CD4-positive, alpha-beta memory T cell (primary cell): ENCODE data around the gene KLRD1. TPM values are rescaled to one million over a fixed set of nuclear protein-coding genes. Genes with fewer than 3 reads are reported as not detected.
"Not testable (repeated sequence)": the region's sequence is repeated elsewhere in the genome, so short reads cannot be mapped to it uniquely, and the experiment has no call there.

Experiments
- CTCF ChIA-PET: fragments of 350-600 bp; sonication (Branson Sonifier 250); formaldehyde crosslinking; loops from one replicate; lab custom pipeline; 2021; ENCODE audit warnings: inconsistent platforms; ENCODE audit not compliant: partially characterized antibody; lab: Charles Lee
- POLR2A ChIA-PET: fragments of 350-600 bp; sonication (Branson Sonifier 250); formaldehyde crosslinking; loops from one replicate; lab custom pipeline; 2021; ENCODE audit not compliant: partially characterized antibody; lab: Charles Lee
- DNase-seq, 5 donors: peaks; one replicate each; pipeline versions ENCODE4 v3.0.0 to v3.0.0-alpha.2; 2020 to 2022; ENCODE audit warnings: mixed read lengths in 1 of 5
- H3K27ac ChIP-seq: one replicate; pipeline ENCODE4 v1.7.0; 2013; ENCODE audit warnings: low read depth, low read length
- H3K27me3 ChIP-seq: 2 replicates; pipeline ENCODE4 v1.7.0; 2013; ENCODE audit warnings: mild to moderate bottlenecking, low read length, moderate library complexity; ENCODE audit not compliant: insufficient read depth
- H3K36me3 ChIP-seq: 2 replicates; pipeline ENCODE4 v1.7.0; 2013; ENCODE audit warnings: mild to moderate bottlenecking, low read length, moderate library complexity; ENCODE audit not compliant: insufficient read depth
- H3K4me1 ChIP-seq: 2 replicates; pipeline ENCODE4 v1.7.0; 2013; ENCODE audit warnings: mild to moderate bottlenecking, low read length, moderate library complexity; ENCODE audit not compliant: insufficient read depth
- H3K4me3 ChIP-seq, 2 donors: one replicate each; pipeline ENCODE4 v1.7.0; 2013; ENCODE audit warnings: low read length in 2 of 2, mild to moderate bottlenecking in 1 of 2
- H3K9me3 ChIP-seq, 2 donors: one replicate each; pipeline ENCODE4 v1.7.0; 2013; ENCODE audit warnings: low read length in 2 of 2, control low read depth in 1 of 2; ENCODE audit not compliant: control insufficient read depth in 1 of 2
- H3K27ac Mint-ChIP-seq, 7 donors: one replicate each; pipeline ENCODE4 v1.8.0; 2020 to 2021; ENCODE audit warnings: mixed read lengths in 7 of 7, mild to moderate bottlenecking in 6 of 7, inconsistent platforms in 3 of 7, moderate library complexity in 3 of 7
- H3K27me3 Mint-ChIP-seq, 2 donors: one replicate each; pipeline ENCODE4 v1.8.0; 2020 to 2021; ENCODE audit warnings: mixed read lengths in 2 of 2
- H3K36me3 Mint-ChIP-seq, 2 donors: one replicate each; pipeline ENCODE4 v1.8.0; 2020 to 2021; ENCODE audit warnings: mixed read lengths in 2 of 2, inconsistent platforms in 1 of 2, mild to moderate bottlenecking in 1 of 2
- H3K4me1 Mint-ChIP-seq, 4 donors: one replicate each; pipeline ENCODE4 v1.8.0; 2020 to 2021; ENCODE audit warnings: mixed read lengths in 4 of 4, mild to moderate bottlenecking in 1 of 4
- H3K4me3 Mint-ChIP-seq, 8 donors: one replicate each; pipeline ENCODE4 v1.8.0; 2020 to 2021; ENCODE audit warnings: mixed read lengths in 8 of 8, mild to moderate bottlenecking in 7 of 8, moderate library complexity in 6 of 8, inconsistent platforms in 3 of 8
- H3K9me3 Mint-ChIP-seq, 8 donors: one replicate each; pipeline ENCODE4 v1.8.0; 2020 to 2021; ENCODE audit warnings: mixed read lengths in 8 of 8, mild to moderate bottlenecking in 5 of 8, inconsistent platforms in 3 of 8, moderate library complexity in 1 of 8
- intact Hi-C: fragments of 100-400 bp; cut with micrococcal nuclease; formaldehyde crosslinking; loops from one replicate; pipeline ENCODE4 v1.15.1; 2023
- polyA plus RNA-seq, 2 donors: library from polyadenylated mRNA; unstranded; fragments of 300-500 nt; fragmentation: Illumina TruSeq; gene quantifications; one replicate each; pipeline ENCODE4 v1.2.3, GENCODE V29; 2021
- total RNA-seq, 2 experiments: library from RNA; stranded (reverse); gene quantifications; one replicate each; pipeline ENCODE4 v1.2.3, GENCODE V29; 2021

KLRD1 gene
- total and polyA plus RNA-seq, 4 experiments from 2014 or later, result 0.50 to 2.6 (median 0.71) TPM

DNA sequence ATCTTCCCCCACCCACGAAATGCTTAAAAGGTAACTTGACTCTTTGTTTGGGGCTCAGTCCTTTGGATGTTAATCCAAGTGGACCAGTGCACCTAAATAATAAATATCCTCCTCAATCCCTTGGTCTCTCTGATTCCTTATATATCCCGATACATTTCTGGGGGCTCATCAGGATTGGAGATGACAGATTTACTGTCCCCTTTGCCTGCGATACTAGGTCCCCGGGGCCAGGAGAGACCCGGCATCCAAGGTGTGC, 55.9 kb downstream of the KLRD1 start:
- Histone ChIP-seq H3K27me3 (no peaks in the 10 kb centered on the region), H3K4me1 (peaks cover 16% of the 10 kb centered on the region), H3K36me3 (no peaks in the 10 kb centered on the region), H3K4me3 (no peak overlapping the region), H3K27ac (no peak overlapping the region), H3K9me3 (no peaks in the 10 kb centered on the region)
- H3K27me3 Mint-ChIP-seq, result peaks cover 0 to 4% of the 10 kb centered on the region in 2 donors
- no peak overlapping the region for H3K27ac Mint-ChIP-seq
- peaks cover 0 to 5% (median 0%) of the 10 kb centered on the region in 8 donors for H3K9me3 Mint-ChIP-seq
- POLR2A ChIA-PET, result interaction anchor here (1.5 to 3.2 kb wide), 3 partner anchors 150 to 1182 kb away, joined by 3 to 16 read pairs (median 12); partner anchors contain the start of genes GABARAPL1 and MAGOHB
- no peaks in the 10 kb centered on the region for H3K36me3 Mint-ChIP-seq
- H3K4me1 Mint-ChIP-seq, result peaks cover 1 to 7% (median 5%) of the 10 kb centered on the region in 4 donors
- no peak for DNase-seq
- CTCF ChIA-PET, result no interaction called here
- intact Hi-C loops, result no loop called here
- no peak overlapping the region for H3K4me3 Mint-ChIP-seq

DNA sequence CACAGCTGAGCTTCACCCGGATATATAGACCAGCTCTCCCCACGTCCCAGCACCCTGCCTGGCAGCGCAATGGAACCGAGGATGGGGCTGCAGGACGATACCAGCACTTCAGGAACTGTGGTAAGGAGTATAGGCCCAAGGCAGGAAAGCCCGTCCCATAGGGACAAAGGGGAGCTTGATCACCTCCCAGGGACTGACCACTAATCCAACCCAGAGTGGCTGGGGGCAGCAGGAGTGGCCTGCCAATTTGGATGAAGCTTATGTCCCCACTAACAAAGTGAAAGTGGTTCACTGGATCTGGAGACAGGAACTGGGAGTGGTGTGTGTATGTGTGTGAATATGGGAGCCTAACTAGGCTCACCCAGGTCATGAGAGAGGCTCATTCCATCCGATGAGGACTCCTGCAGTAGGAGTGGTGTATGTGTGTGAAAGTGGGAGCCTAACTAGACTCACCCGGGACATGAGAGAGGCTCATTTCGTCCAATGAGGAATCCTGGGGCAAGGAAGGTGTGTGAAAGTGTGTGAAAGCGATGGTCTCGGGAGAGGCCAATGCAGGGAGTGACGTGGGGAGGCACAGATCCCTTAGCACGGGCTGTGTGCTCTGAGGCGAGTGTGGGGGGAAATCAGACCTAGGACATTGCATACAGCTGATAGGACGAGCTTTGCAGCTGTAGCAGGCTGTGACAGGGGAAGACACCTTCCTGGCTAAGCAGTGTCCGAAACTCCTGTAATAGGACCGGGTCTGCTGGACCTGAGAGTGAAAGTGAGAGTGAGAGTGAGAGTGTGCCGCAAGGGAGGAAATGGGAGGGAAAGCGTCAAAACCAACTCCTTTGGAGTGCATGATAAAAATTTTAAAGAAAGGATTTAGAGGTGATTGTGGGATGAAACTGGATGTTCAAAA, 56.5 kb downstream of the KLRD1 start:
- POLR2A ChIA-PET, result interaction anchor here (1.0 to 3.2 kb wide), 7 partner anchors 11 to 1182 kb away, joined by 3 to 16 read pairs (median 3); partner anchors contain the start of genes GABARAPL1, MAGOHB and SMIM10L1
- intact Hi-C loops, result loop anchor here (2.0 kb wide), 1 partner anchor 151 kb away; the partner anchor contains the start of gene GABARAPL1

DNA sequence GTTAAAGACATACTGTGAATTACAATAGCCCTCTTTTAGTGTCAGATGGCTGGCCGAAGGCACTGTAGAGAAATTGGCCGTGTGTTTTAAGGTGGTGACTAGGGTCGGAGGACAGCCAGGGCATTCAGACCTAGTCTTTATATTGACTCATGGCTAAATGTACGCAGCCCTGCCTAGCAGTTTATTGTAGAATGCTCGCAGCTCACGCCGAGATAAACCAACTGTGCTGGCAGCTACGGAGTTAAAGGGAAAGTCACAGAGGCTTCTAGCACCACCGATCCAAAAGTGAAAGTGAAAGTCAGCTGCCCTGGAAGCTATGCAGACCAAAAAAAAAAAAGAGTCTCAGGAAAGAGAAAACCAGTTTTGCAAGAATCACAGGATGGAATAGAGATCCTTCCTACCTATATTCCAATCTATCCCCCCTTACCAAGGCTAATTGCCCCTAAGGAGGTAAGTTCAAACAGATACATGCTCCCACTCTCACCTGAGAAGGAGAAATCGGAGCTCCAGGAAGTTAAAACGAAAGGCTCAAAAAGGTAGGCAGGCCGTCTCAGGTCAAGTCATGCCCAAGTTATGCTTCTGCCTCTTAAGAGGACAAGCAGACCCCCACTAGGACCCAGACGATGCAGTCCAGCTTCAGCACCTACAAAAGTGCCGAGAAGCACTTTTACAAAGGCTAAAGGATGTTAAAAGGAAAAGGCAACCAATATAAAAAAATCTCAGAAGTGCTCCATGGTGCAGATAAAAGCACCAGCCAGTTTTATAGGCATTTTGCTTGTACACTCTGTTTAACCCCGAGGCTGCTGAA, 57.3 kb downstream of the KLRD1 start:
- H3K36me3 ChIP-seq, result no peaks in the 10 kb centered on the region
- no peak overlapping the region for H3K4me3 Mint-ChIP-seq
- H3K4me1 ChIP-seq, result peaks cover 16% of the 10 kb centered on the region
- no peaks in the 10 kb centered on the region for H3K9me3 ChIP-seq
- H3K4me3 ChIP-seq, result peak overlapping the region; percentile 77 to 95
- H3K4me1 Mint-ChIP-seq, result peaks cover 1 to 7% (median 5%) of the 10 kb centered on the region in 4 donors
- CTCF ChIA-PET, result interaction anchor here (1.4 to 2.3 kb wide), 4 partner anchors 150 to 385 kb away, joined by 3 to 7 read pairs (median 4); partner anchors contain the start of gene GABARAPL1
- no peaks in the 10 kb centered on the region for H3K27me3 ChIP-seq
- intact Hi-C loops, result loop anchor here (1.0 to 2.0 kb wide), 2 partner anchors 152 to 248 kb away; partner anchors contain the start of genes GABARAPL1 and MAGOHB
- no peak overlapping the region for H3K27ac Mint-ChIP-seq
- peak overlapping the region; percentile 49 for H3K27ac ChIP-seq
- peaks cover 2 to 4% of the 10 kb centered on the region in 2 donors for H3K27me3 Mint-ChIP-seq
- H3K9me3 Mint-ChIP-seq, result peaks cover 0 to 5% (median 0%) of the 10 kb centered on the region in 8 donors
- peak; percentile 71 to 81 (median 76) for DNase-seq
- no peaks in the 10 kb centered on the region for H3K36me3 Mint-ChIP-seq
- POLR2A ChIA-PET, result interaction anchor here (0.8 to 3.2 kb wide), 9 partner anchors 11 to 1181 kb away, joined by 3 to 16 read pairs (median 3); partner anchors contain the start of genes GABARAPL1, MAGOHB and SMIM10L1

More for the DNA sequence above, 56.5 kb downstream of the KLRD1 start:
- peaks cover 1 to 7% (median 5%) of the 10 kb centered on the region in 4 donors for H3K4me1 Mint-ChIP-seq
- DNase-seq, result peak; percentile 12 to 43 (median 32)
- H3K36me3 Mint-ChIP-seq, result no peaks in the 10 kb centered on the region
- Histone ChIP-seq H3K4me1 (peaks cover 16% of the 10 kb centered on the region), H3K27ac (peak overlapping the region; percentile 49), H3K27me3 (no peaks in the 10 kb centered on the region), H3K9me3 (no peaks in the 10 kb centered on the region), H3K4me3 (peak overlapping the region; percentile 77 to 95), H3K36me3 (no peaks in the 10 kb centered on the region)
- no peak overlapping the region for H3K27ac Mint-ChIP-seq
- no peak overlapping the region for H3K4me3 Mint-ChIP-seq
- peaks cover 0 to 4% of the 10 kb centered on the region in 2 donors for H3K27me3 Mint-ChIP-seq
- H3K9me3 Mint-ChIP-seq, result peaks cover 0 to 5% (median 0%) of the 10 kb centered on the region in 8 donors
- CTCF ChIA-PET, result interaction anchor here (1.5 to 2.3 kb wide), 2 partner anchors 150 to 211 kb away, joined by 4 to 7 read pairs; no protein-coding TSS in a partner anchor

DNA sequence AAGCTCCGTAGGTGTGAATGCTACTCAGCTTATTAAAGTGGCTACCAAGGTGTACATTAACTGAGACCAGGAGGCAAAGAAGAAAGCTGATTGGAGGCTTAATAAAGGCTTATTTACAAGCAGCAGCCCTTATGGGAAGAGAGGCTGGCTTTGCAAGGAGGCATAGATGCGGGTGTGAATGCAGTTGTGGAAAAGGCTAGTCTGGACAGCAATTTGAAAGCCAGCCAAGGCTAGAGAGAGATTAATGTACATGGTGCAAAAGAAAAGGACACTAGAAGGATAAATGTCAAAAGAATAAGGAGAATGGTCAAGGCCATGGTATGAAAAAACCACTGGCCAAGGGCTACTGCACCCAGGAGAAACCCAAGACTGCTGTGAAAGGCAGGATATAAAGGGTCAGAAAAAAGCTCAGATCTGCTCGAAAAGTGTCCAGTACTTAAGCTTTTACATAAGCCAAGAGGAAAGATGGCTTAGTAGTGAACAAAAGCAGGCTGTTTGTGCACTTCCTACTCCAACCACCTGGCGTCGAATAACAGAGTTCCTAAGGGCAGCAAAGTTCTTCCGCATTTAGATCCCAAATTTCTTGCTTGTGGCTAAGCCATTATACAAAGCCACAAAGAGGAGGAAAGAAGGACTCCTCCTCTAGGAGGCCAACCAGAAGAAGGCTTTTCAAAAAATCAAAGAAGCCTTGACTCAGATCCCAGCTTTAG, 58.2 kb downstream of the KLRD1 start:
- Histone ChIP-seq H3K4me3 (peak overlapping the region; percentile 77 to 95), H3K27me3 (no peaks in the 10 kb centered on the region), H3K36me3 (no peaks in the 10 kb centered on the region), H3K27ac (peak overlapping the region; percentile 49), H3K9me3 (no peaks in the 10 kb centered on the region), H3K4me1 (peaks cover 16% of the 10 kb centered on the region)
- no peak for DNase-seq
- peaks cover 2 to 4% of the 10 kb centered on the region in 2 donors for H3K27me3 Mint-ChIP-seq
- peaks cover 0 to 5% (median 0%) of the 10 kb centered on the region in 8 donors for H3K9me3 Mint-ChIP-seq
- peaks cover 0 to 6% (median 4%) of the 10 kb centered on the region in 4 donors for H3K4me1 Mint-ChIP-seq
- no peaks in the 10 kb centered on the region for H3K36me3 Mint-ChIP-seq
- H3K4me3 Mint-ChIP-seq, result no peak overlapping the region
- no peak overlapping the region for H3K27ac Mint-ChIP-seq
- intact Hi-C loops, result loop anchor here (1.0 to 2.0 kb wide), 2 partner anchors 153 to 247 kb away; partner anchors contain the start of genes GABARAPL1 and MAGOHB
- CTCF ChIA-PET, result interaction anchor here (1.2 to 2.3 kb wide), 6 partner anchors 130 to 384 kb away, joined by 3 to 7 read pairs (median 4); partner anchors contain the start of gene GABARAPL1
- POLR2A ChIA-PET, result interaction anchor here (0.8 to 3.2 kb wide), 8 partner anchors 10 to 805 kb away, joined by 3 to 16 read pairs (median 4); partner anchors contain the start of genes GABARAPL1, MAGOHB and SMIM10L1

DNA sequence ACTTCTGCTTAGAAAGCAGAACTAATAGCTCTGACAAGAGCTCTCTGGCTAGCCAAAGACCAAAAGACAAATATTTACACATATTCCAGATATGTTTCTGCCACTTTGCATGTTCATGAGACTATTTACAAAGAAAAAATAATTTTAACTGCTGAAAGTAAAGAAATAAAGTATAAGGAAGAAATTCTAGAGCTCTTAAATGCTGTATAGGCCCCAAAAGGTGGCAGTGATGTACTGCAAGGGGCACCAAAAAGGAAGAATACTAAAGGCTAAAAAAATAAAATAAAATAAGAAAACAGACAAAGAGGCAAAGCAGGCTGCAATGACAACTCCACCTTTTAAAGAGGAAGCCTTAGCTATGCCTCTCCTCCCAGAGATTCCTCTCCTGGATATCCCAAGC, 59.2 kb downstream of the KLRD1 start:
- POLR2A ChIA-PET, result interaction anchor here (1.3 kb wide), 1 partner anchor 246 kb away, joined by 4 read pairs; the partner anchor contains the start of gene MAGOHB
- Mint-ChIP-seq H3K4me3 (no peak overlapping the region), H3K9me3 (peaks cover 0 to 5% (median 0%) of the 10 kb centered on the region in 8 donors), H3K4me1 (peaks cover 0 to 6% (median 4%) of the 10 kb centered on the region in 4 donors), H3K27me3 (peaks cover 2 to 5% of the 10 kb centered on the region in 2 donors), H3K27ac (no peak overlapping the region), H3K36me3 (no peaks in the 10 kb centered on the region)
- no peaks in the 10 kb centered on the region for H3K36me3 ChIP-seq
- intact Hi-C loops, result no loop called here
- no peaks in the 10 kb centered on the region for H3K27me3 ChIP-seq
- H3K27ac ChIP-seq, result no peak overlapping the region
- CTCF ChIA-PET, result interaction anchor here (1.2 kb wide), 3 partner anchors 131 to 212 kb away, joined by 3 to 4 read pairs (median 3); no protein-coding TSS in a partner anchor
- DNase-seq, result no peak
- H3K9me3 ChIP-seq, result no peaks in the 10 kb centered on the region
- H3K4me3 ChIP-seq, result no peak overlapping the region
- peaks cover 16% of the 10 kb centered on the region for H3K4me1 ChIP-seq

DNA sequence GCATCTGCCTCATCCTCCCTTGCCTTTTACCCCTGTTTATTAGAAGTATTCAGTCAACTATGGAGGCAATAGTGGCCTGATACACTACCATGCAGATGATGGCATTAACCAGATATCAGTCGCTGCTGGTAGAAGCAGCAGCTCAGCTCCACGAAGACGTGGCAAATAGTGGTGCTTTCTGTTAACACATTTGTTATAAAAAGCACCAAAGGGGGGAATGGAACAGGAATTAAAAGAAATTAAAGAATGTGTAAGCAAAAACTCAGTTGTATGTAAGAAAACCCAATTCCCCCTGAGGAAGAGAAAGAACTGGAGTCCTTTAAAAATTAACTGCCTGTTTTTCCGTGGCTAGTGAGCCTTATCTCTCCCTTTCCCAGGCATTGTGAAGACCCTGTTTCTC, 60.0 kb downstream of the KLRD1 start:
- H3K27me3 ChIP-seq, H3K4me1 Mint-ChIP-seq, H3K27ac Mint-ChIP-seq, H3K36me3 ChIP-seq, intact Hi-C loops, H3K27me3 Mint-ChIP-seq, H3K27ac ChIP-seq, H3K9me3 ChIP-seq, CTCF ChIA-PET, POLR2A ChIA-PET, H3K9me3 Mint-ChIP-seq, H3K4me3 ChIP-seq, DNase-seq, H3K36me3 Mint-ChIP-seq: not testable (repeated sequence)
- peaks cover 16% of the 10 kb centered on the region for H3K4me1 ChIP-seq
- peak overlapping the region in 1 of 8 donors; percentile 53 for H3K4me3 Mint-ChIP-seq
